Right renal cortex interstitium (tissue), 3 donors: Measurements from ENCODE around the gene TMEM63C. TPM values are rescaled to one million over a fixed set of nuclear protein-coding genes. Genes with fewer than 3 reads are reported as not detected.
"Not testable (repeated sequence)": the region's sequence is repeated elsewhere in the genome, so short reads cannot be mapped to it uniquely, and the experiment has no call there.

Experiments used
- DNase-seq, 3 donors: peaks; one replicate each; pipeline ENCODE4 v3.0.0-alpha.2; 2013; ENCODE audit warnings: low read depth in 3 of 3, low spot score in 2 of 3
- polyA plus RNA-seq, 3 donors: library from polyadenylated mRNA; unstranded; fragments of 120-200 nt; gene quantifications; one replicate each; pipeline ENCODE4 v1.2.1, GENCODE V29; 2013; ENCODE audit not compliant: insufficient read length in 3 of 3

TMEM63C gene
- polyA plus RNA-seq, 3 donors, result 0.79 to 2.1 (median 1.5) TPM

- no peak for DNase-seq
These were observed 27.8 kb upstream of the TMEM63C start for GRCh38 chr14:77153802-77154201.

- no peak for DNase-seq
These were observed 27.2 kb upstream of the TMEM63C start for GRCh38 chr14:77154421-77154820.

- DNase-seq, result no peak
These were observed 26.5 kb upstream of the TMEM63C start for GRCh38 chr14:77155083-77155482.

- DNase-seq, result no peak
These were observed 23.9 kb upstream of the TMEM63C start for GRCh38 chr14:77157740-77158139.

- no peak for DNase-seq
These were observed 23.3 kb upstream of the TMEM63C start for GRCh38 chr14:77158175-77158881.

- no peak for DNase-seq
These were observed 22.7 kb upstream of the TMEM63C start for GRCh38 chr14:77158882-77159255.

- DNase-seq, result no peak
These were observed 20.6 kb upstream of the TMEM63C start for GRCh38 chr14:77161011-77161410.

GRCh38 chr14:77170045-77170444 is 11.6 kb upstream of the TMEM63C start:
- DNase-seq, result no peak

- DNase-seq, result no peak
These were observed 8.7 kb upstream of the TMEM63C start for GRCh38 chr14:77172916-77173315.

GRCh38 chr14:77173911-77174617 is 7.5 kb upstream of the TMEM63C start:
- DNase-seq, result not testable (repeated sequence)

- DNase-seq, result no peak
These were observed 5.8 kb upstream of the TMEM63C start for GRCh38 chr14:77175843-77176242.

- no peak for DNase-seq
These were observed 3.9 kb upstream of the TMEM63C start for GRCh38 chr14:77177702-77178101.

- no peak for DNase-seq
These were observed 2.9 kb upstream of the TMEM63C start for GRCh38 chr14:77178656-77179055.

GRCh38 chr14:77180726-77181602 is 634 bp upstream of the TMEM63C start:
- peak in 1 of 3 donors; percentile 10 for DNase-seq

- DNase-seq, result no peak
These were observed 2.3 kb downstream of the TMEM63C start for GRCh38 chr14:77183896-77184295.

- no peak for DNase-seq
These were observed 2.9 kb downstream of the TMEM63C start for GRCh38 chr14:77184396-77185092.

- DNase-seq, result no peak
These were observed 3.5 kb downstream of the TMEM63C start for GRCh38 chr14:77185093-77185465.

GRCh38 chr14:77186911-77187648 is 5.5 kb downstream of the TMEM63C start:
- DNase-seq, result no peak

- DNase-seq, result no peak
These were observed 6.0 kb downstream of the TMEM63C start for GRCh38 chr14:77187649-77188012.

- no peak for DNase-seq
These were observed 7.9 kb downstream of the TMEM63C start for GRCh38 chr14:77189479-77189878.
